K562 (cell line): Measurements from ENCODE around the gene MDC1. TPM values are rescaled to one million over a fixed set of nuclear protein-coding genes. Genes with fewer than 3 reads are reported as not detected.
A peak's percentile ranks its signal among the peaks of the same experiment; 100 is the strongest.

Experiments used
- ATF3 ChIP-seq, 2 experiments: fragments of 450-650 bp in 1 of 2; sonication (generic) in 1 of 2; formaldehyde crosslinking in 1 of 2; IDR thresholded peaks in 1 of 2; conservative IDR thresholded peaks in 1 of 2; 2 replicates each; pipeline versions ENCODE4 v1.6.1 to v1.8.1; 2016 to 2023; ENCODE audit warnings: mild to moderate bottlenecking in 2 of 2, moderate library complexity in 2 of 2, inconsistent platforms in 1 of 2, missing genetic modification reagents in 1 of 2
- FOXK2 ChIP-seq, 2 experiments: fragments of 450-650 bp; IDR thresholded peaks in 1 of 2; conservative IDR thresholded peaks in 1 of 2; 2 replicates each; pipeline ENCODE4 v1.6.1; 2016; ENCODE audit warnings: low read depth in 2 of 2, mild to moderate bottlenecking in 1 of 2
- HIVEP1 ChIP-seq: fragments of 250-450 bp; sonication (Bioruptor Pico); IDR thresholded peaks from 2 replicates; pipeline ENCODE4 v1.4.0; 2020; ENCODE audit warnings: mild to moderate bottlenecking
- PTTG1 ChIP-seq: fragments of 450-650 bp; IDR thresholded peaks from 2 replicates; pipeline ENCODE4 v1.6.1; 2016; ENCODE audit warnings: low read depth, mild to moderate bottlenecking, missing genetic modification characterization, missing compliant biosample characterization
- RAD21 ChIP-seq, 2 experiments: fragments of 250-450 bp in 1 of 2; fragments of 450-650 bp in 1 of 2; sonication (Bioruptor Pico) in 1 of 2; formaldehyde crosslinking in 1 of 2; IDR thresholded peaks in 1 of 2; conservative IDR thresholded peaks in 1 of 2; 2 replicates each; pipeline versions ENCODE4 v1.4.0 to v1.8.0; 2020 to 2022; ENCODE audit warnings: mild to moderate bottlenecking in 2 of 2, moderate library complexity in 1 of 2
- RCOR1 ChIP-seq, 2 experiments: IDR thresholded peaks; 2 replicates each; pipeline ENCODE4 v1.6.1; 2012; ENCODE audit warnings: low read depth in 2 of 2, low read length in 2 of 2, borderline replicate concordance in 1 of 2, improper control_type of control experiment in 1 of 2
- SNIP1 ChIP-seq: fragments of 450-650 bp; IDR thresholded peaks from 2 replicates; pipeline ENCODE4 v1.7.1; 2017; ENCODE audit warnings: low read depth, mild to moderate bottlenecking
- SREBF1 ChIP-seq: fragments of 150-350 bp; IDR thresholded peaks from 2 replicates; pipeline ENCODE4 v1.6.1; 2014; ENCODE audit warnings: antibody characterized with exemption, low read depth, low read length, borderline replicate concordance
- TFE3 ChIP-seq: fragments of 450-650 bp; formaldehyde crosslinking; IDR thresholded peaks from 2 replicates; pipeline ENCODE4 v1.4.0; 2020; ENCODE audit warnings: mild to moderate bottlenecking, mixed read lengths
- ZEB2 ChIP-seq: fragments of 450-650 bp; IDR thresholded peaks from 2 replicates; pipeline ENCODE4 v1.6.1; 2016
- ZNF41 ChIP-seq: fragments of 250-450 bp; sonication (Bioruptor Pico); conservative IDR thresholded peaks from 2 replicates; pipeline ENCODE4 v1.4.0; 2020; ENCODE audit warnings: mild to moderate bottlenecking
- polyA plus RNA-seq, 8 experiments: library from polyadenylated mRNA; depleted of rRNA in 4 of 8; stranded (reverse) in 5 of 8; unstranded in 3 of 8; fragments of >200 nt; fragmentation: Nextera tagmentation in 2 of 8; fragmentation: Illumina TruSeq in 1 of 8; extraction: Ambion mirVana in 2 of 8; extraction: Trizol in 1 of 8; gene quantifications; 2 replicates each; pipeline versions ENCODE4 v1.2.1 to v1.2.3, GENCODE V29; 2011 to 2014; ENCODE audit warnings: inconsistent platforms in 1 of 8, missing spikeins in 1 of 8
- total RNA-seq, 7 experiments: library from RNA; depleted of rRNA in 6 of 7; stranded (reverse); fragments of >200 nt in 6 of 7; fragmentation: Illumina TruSeq in 2 of 7; extraction: Trizol in 2 of 7; gene quantifications; 2 replicates each; pipeline versions ENCODE4 v1.2.1 to v1.2.3, GENCODE V29; 2011 to 2021; ENCODE audit warnings: low replicate concordance in 1 of 7
- TF ChIP-seq, protein P1 (sequence below): fragments of 450-650 bp; IDR thresholded peaks from 2 replicates; pipeline ENCODE4 v1.6.1; 2016
- TF ChIP-seq, protein P2 (sequence below), 2 experiments: fragments of 450-650 bp; formaldehyde crosslinking in 1 of 2; IDR thresholded peaks; 2 replicates each; pipeline versions ENCODE4 v1.4.0 to v1.6.1; 2014 to 2020; ENCODE audit warnings: mild to moderate bottlenecking in 2 of 2, borderline replicate concordance in 1 of 2, low read depth in 1 of 2

MDC1 gene
- total and polyA plus RNA-seq, 9 of the 15 experiments (the other 6 are each of a cell fraction or from before 2014, with no cell fraction given) = 8.2 to 114 (median 20.0) TPM

DNA sequence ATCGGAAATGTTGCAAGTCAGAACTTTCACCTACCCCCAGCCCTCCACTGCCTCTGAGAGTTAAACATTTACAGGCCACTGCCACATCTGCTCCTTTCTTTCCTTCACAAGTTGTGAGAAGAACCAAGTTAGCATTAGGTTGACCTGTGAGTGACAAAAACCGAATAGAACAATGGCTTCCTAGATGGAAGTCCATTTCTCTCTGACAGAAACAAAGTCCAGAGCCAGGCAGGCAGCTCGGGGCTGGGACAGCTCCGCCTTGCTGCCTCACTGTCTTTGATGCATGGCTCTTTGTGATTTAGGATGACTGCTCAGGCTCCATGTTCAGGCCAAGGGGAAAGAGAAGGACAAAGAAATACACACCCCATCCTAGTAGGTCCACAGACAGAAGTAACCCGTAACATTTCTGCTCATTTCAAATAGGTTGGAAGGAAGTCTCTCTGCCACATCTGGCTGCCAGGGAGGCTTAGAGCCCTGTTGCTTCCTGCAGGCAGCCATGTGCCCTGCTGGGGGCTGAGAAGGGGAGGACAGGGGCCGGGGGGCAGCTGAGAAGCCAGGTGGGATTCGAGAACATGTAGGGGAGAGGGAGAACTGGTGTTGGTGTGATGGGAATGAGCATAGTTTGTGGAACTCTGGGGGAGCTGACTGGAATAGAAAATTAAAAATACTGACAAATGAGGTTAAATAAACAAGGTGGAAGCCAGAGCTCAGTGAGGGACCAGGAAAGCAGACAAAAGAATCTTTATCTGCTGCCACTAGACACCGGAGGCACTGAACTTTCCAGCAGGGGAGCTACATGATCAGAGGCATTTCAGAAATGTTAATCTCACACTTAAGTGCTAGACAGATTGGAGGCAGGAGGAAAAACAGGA, 46.8 kb upstream of the MDC1 start (continued):
- TF ChIP-seq, protein P1, sequence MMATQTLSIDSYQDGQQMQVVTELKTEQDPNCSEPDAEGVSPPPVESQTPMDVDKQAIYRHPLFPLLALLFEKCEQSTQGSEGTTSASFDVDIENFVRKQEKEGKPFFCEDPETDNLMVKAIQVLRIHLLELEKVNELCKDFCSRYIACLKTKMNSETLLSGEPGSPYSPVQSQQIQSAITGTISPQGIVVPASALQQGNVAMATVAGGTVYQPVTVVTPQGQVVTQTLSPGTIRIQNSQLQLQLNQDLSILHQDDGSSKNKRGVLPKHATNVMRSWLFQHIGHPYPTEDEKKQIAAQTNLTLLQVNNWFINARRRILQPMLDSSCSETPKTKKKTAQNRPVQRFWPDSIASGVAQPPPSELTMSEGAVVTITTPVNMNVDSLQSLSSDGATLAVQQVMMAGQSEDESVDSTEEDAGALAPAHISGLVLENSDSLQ = 0 out of 2 replicates have a peak, but pooled peaks have one; percentile 13
- TF ChIP-seq ZNF41 (CRISPR knock-in tag) (no peak), HIVEP1 (CRISPR knock-in tag) (no peak), FOXK2 (conservative IDR thresholded peaks at IDR 0.05 in 1 of 2, IDR thresholded peaks at IDR 0.05 in 1 of 2; ENCODE audit: low read depth in 2 of 2) (peak; percentile 23 to 61; a peak in 2 of 4 replicates), PTTG1 (tag) (peak; percentile 43; the same call in 1 of the 2 replicates), RCOR1 (IDR thresholded peaks at IDR 0.05; ENCODE audit: borderline replicate concordance in 1 of 2, low read depth in 2 of 2, low read length in 2 of 2) (peak in 1 of 2 experiments; percentile 85; a peak in 1 of 4 replicates), ATF3 (IDR thresholded peaks at IDR 0.05) (no peak), ATF3 (CRISPR knock-in tag; conservative IDR thresholded peaks at IDR 0.05) (no peak), SNIP1 (no peak), RAD21 (CRISPR knock-in tag; conservative IDR thresholded peaks at IDR 0.05 in 1 of 2, IDR thresholded peaks at IDR 0.05 in 1 of 2) (peak; percentile 47 to 59), TFE3 (CRISPR knock-in tag) (no peak), SREBF1 (no peak), ZEB2 (peak; percentile 71; the same call in 1 of the 2 replicates)
- TF ChIP-seq, protein P2, sequence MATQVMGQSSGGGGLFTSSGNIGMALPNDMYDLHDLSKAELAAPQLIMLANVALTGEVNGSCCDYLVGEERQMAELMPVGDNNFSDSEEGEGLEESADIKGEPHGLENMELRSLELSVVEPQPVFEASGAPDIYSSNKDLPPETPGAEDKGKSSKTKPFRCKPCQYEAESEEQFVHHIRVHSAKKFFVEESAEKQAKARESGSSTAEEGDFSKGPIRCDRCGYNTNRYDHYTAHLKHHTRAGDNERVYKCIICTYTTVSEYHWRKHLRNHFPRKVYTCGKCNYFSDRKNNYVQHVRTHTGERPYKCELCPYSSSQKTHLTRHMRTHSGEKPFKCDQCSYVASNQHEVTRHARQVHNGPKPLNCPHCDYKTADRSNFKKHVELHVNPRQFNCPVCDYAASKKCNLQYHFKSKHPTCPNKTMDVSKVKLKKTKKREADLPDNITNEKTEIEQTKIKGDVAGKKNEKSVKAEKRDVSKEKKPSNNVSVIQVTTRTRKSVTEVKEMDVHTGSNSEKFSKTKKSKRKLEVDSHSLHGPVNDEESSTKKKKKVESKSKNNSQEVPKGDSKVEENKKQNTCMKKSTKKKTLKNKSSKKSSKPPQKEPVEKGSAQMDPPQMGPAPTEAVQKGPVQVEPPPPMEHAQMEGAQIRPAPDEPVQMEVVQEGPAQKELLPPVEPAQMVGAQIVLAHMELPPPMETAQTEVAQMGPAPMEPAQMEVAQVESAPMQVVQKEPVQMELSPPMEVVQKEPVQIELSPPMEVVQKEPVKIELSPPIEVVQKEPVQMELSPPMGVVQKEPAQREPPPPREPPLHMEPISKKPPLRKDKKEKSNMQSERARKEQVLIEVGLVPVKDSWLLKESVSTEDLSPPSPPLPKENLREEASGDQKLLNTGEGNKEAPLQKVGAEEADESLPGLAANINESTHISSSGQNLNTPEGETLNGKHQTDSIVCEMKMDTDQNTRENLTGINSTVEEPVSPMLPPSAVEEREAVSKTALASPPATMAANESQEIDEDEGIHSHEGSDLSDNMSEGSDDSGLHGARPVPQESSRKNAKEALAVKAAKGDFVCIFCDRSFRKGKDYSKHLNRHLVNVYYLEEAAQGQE (IDR thresholded peaks at IDR 0.05; ENCODE audit: borderline replicate concordance) = peak; percentile 16; the same call in 1 of the 2 replicates
- TF ChIP-seq, protein P2 (CRISPR knock-in tag; IDR thresholded peaks at IDR 0.05; ENCODE audit: low read depth) = no peak
